ENCODE data around the gene UMODL1.

The UMODL1 gene

GRCh38 chr21:42191064-42191463, 119.9 kb downstream of the UMODL1 start:
- no peak for DNase-seq (ENCODE audit: low read depth in 1 of 2, low spot score in 1 of 2)
- no peaks in the 10 kb centered on the region for H3K27me3 ChIP-seq (ENCODE audit: insufficient read depth, poor library complexity, severe bottlenecking)
- H3K27ac ChIP-seq (replicated peaks), result no peak overlapping the region

GRCh38 chr21:42191696-42192595, 120.8 kb downstream of the UMODL1 start:
- Histone ChIP-seq H3K27ac (replicated peaks) (no peak overlapping the region), H3K27me3 (ENCODE audit: insufficient read depth, poor library complexity, severe bottlenecking) (no peaks in the 10 kb centered on the region), H3K4me3 (replicated peaks; ENCODE audit: insufficient read depth, low read length) (no peak overlapping the region)
- no peak for DNase-seq (ENCODE audit: low read depth in 1 of 2, low spot score in 1 of 2)
- TF ChIP-seq, protein P1, sequence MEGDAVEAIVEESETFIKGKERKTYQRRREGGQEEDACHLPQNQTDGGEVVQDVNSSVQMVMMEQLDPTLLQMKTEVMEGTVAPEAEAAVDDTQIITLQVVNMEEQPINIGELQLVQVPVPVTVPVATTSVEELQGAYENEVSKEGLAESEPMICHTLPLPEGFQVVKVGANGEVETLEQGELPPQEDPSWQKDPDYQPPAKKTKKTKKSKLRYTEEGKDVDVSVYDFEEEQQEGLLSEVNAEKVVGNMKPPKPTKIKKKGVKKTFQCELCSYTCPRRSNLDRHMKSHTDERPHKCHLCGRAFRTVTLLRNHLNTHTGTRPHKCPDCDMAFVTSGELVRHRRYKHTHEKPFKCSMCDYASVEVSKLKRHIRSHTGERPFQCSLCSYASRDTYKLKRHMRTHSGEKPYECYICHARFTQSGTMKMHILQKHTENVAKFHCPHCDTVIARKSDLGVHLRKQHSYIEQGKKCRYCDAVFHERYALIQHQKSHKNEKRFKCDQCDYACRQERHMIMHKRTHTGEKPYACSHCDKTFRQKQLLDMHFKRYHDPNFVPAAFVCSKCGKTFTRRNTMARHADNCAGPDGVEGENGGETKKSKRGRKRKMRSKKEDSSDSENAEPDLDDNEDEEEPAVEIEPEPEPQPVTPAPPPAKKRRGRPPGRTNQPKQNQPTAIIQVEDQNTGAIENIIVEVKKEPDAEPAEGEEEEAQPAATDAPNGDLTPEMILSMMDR (IDR thresholded peaks at IDR 0.05; ENCODE audit: insufficient read depth, low read length), result no peak
- TF ChIP-seq POLR2AphosphoS5 (IDR thresholded peaks at IDR 0.05; ENCODE audit: low read depth) (no peak), GABPA (IDR thresholded peaks at IDR 0.05; ENCODE audit: low read depth) (no peak), REST (IDR thresholded peaks at IDR 0.05; ENCODE audit: insufficient replicate concordance, low read depth) (no peak), SPI1 (IDR thresholded peaks at IDR 0.05; ENCODE audit: borderline replicate concordance, low read depth) (no peak)

More at GRCh38 chr21:42191064-42191463, 119.9 kb downstream of the UMODL1 start:
- TF ChIP-seq GABPA (IDR thresholded peaks at IDR 0.05; ENCODE audit: low read depth) (no peak), POLR2AphosphoS5 (IDR thresholded peaks at IDR 0.05; ENCODE audit: low read depth) (no peak), SPI1 (IDR thresholded peaks at IDR 0.05; ENCODE audit: borderline replicate concordance, low read depth) (no peak)
- TF ChIP-seq, protein P1 (IDR thresholded peaks at IDR 0.05; ENCODE audit: insufficient read depth, low read length), result no peak
- H3K4me3 ChIP-seq (replicated peaks; ENCODE audit: insufficient read depth, low read length), result no peak overlapping the region
